WI38 (cell line): ENCODE measurements around the gene ST6GALNAC6.

Experiments used
- H3K4me3 ChIP-seq: 2 replicates; pipeline ENCODE4 v1.5.1; 2011; ENCODE audit warnings: low read depth, mild to moderate bottlenecking, control low read depth, low read length
- TF ChIP-seq, protein P1 (sequence below): IDR thresholded peaks from 2 replicates; pipeline ENCODE4 v1.5.1; 2012; ENCODE audit warnings: low read depth, mild to moderate bottlenecking, control low read depth, low read length

Gene ST6GALNAC6

DNA sequence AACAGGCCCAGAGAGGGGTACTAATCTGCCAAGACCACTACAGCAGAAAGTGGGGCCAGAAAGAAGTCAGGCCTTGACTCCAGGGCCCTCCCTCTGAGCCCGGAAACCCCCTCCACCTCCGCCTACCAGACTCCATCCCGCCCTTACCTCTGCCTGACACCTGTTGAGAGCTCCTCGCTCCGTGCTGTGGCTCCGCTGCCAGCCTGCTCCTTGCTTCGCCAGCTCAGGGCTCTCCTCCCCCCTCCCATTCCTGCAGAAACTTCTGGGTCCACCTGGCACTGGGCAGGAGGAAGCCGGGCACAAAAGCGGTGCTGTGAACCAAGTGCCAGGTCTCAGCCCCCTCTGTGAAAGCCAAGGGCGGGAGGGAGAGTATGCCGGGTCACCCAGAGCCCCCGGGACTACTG lies 6.4 kb upstream of the ST6GALNAC6 start:
- TF ChIP-seq, protein P1, sequence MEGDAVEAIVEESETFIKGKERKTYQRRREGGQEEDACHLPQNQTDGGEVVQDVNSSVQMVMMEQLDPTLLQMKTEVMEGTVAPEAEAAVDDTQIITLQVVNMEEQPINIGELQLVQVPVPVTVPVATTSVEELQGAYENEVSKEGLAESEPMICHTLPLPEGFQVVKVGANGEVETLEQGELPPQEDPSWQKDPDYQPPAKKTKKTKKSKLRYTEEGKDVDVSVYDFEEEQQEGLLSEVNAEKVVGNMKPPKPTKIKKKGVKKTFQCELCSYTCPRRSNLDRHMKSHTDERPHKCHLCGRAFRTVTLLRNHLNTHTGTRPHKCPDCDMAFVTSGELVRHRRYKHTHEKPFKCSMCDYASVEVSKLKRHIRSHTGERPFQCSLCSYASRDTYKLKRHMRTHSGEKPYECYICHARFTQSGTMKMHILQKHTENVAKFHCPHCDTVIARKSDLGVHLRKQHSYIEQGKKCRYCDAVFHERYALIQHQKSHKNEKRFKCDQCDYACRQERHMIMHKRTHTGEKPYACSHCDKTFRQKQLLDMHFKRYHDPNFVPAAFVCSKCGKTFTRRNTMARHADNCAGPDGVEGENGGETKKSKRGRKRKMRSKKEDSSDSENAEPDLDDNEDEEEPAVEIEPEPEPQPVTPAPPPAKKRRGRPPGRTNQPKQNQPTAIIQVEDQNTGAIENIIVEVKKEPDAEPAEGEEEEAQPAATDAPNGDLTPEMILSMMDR = no peak
- no peak overlapping the region for H3K4me3 ChIP-seq

DNA sequence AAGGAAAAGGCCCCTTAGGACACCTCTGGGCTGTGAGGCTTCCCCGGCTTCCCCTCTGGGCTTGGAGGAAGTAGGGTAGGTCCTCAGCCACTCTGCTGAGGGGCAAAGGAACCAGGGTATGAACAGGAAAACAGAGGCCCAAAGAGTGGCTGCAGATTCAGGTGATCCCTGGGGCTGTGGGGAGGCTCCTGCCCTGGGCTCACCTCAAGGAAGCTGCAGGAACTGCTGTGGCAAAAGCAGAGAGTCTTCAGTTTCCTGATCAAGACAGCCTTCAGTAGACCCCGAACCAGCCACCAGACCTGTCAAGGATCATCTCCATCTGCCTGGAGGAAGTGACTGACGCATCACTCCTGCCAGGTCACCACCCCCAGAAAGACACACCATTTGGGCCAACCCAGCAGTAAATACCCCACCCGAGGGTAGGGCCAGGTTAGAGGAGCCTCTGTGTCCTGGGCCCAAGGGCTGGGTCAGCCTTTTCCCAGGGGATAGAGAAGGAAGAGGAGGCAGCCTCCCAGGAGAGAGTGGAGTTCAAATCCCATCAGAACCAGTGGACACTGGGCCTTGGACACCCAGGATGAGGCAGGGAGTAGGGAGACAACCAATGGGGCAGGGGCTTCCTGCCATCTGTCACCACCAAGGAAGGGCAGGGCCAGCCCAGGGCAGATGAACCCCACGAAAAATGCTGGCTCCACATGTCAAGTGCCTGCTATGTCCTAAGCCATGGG lies 5.8 kb upstream of the ST6GALNAC6 start:
- TF ChIP-seq, protein P1 = no peak
- no peak overlapping the region for H3K4me3 ChIP-seq

DNA sequence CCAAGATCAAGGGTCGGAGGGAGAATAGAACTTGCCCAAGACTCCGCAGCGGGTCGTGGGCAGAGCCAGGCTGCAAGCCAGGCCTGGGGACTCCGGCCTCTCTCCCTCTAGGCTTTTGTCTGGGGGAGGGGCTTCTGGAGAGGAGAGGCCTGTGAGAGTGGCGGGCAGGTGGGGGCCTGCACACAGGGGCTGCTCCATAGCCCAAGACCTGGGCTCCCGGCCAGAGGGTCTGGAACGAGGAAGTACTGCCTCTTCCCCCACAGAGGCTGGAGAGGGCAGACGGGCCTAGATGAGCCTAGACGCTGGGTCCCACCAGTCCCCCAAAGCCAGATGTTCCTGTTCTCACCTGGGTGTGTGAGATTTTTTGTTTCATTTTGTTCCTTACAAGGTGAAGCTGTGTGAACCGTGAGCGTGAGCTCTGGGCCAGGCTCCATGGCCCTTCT lies 5.2 kb upstream of the ST6GALNAC6 start:
- TF ChIP-seq, protein P1 = no peak
- H3K4me3 ChIP-seq = no peak overlapping the region

DNA sequence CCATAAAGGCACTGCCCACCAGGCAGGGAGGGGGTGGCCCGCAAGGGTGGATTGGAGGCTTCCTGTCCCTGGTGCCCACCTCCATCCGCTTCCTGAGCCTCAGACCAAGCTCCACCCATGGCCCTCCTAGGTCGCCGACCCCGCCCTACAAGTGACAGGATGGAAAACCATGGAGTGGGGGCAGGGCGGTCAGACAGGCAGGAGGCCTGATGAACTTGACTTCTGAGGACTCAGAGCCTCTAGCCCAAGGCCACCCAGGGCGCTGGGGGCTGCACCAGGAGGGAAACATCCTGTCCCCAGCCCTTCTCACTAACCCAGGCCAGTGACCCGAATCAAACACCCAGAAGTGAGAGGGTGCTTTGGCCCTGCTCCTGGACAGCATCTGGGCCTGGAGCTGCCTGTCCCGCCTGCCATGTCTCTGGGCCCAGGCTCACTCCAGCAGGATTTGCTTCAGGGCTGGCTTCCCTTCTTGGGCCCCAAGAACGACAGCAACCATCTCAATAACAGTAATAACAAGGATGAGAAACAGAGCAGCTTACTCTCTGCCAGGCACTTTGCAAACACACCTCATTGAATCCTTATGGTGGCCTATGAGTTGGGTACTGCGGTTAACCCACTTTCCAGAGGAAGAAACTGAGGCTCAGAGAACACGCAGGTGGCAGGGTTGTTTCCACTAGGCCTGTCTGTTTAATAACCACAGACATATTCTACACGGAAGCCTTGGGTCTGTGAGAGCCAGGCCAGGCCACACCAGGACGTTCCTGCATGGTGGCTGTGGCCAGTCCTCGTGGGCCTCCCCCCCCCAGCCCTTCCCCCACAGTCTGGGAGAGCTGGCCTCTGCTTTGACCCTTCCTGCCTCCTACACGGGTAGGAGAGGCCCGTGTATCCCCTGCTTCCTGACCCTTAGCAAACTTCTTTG lies 4.4 kb upstream of the ST6GALNAC6 start:
- TF ChIP-seq, protein P1 = no peak
- no peak overlapping the region for H3K4me3 ChIP-seq

GRCh38 chr9:127898433-127899127 lies 823 bp downstream of the ST6GALNAC6 start:
- peak overlapping the region; percentile 90 for H3K4me3 ChIP-seq
- TF ChIP-seq, protein P1 = no peak

DNA sequence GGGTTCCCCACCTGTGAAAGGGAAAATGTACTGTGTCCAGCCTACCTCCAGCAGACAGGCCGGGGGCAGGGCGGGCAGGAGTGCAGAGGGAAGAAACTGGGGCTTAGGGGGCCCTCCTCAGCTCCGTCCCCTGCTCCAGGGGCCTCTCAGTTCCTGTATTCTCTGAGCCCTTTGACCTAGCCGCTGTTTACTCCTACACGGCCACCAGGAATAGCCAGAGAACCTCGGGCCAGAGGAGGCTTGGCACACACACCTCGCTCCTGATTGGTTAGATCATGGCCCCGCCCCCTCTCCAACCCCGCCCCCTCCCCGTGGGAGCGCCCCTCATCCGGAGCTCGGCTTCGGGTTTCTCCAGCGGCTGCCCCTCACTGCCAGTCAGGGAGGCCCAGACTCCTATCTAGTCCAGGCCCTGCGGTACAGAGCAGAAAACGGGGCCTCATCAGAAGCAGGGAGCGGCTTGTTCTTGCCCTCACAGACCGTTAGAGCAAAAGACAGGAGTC lies 2.2 kb downstream of the ST6GALNAC6 start:
- TF ChIP-seq, protein P1 = no peak
- H3K4me3 ChIP-seq = peak overlapping the region; percentile 8; the same call in 1 of the 2 replicates
